BLaER1 treated with 17β-estradiol and CSF1 and Interleukin-3, amounts not matched to agents 10 nM and 100 nM (cell line): ENCODE results near the gene PTTG1IP.

Experiments used
- H3K27ac ChIP-seq, 11 experiments: shearing (Covaris generic); formaldehyde crosslinking; 2 replicates each; pipeline ENCODE4 v1.8.1; 2022
- H3K27me3 ChIP-seq, 11 experiments: shearing (Covaris generic); formaldehyde crosslinking; 2 replicates each; pipeline ENCODE4 v1.8.1; 2022
- H3K36me3 ChIP-seq, 11 experiments: shearing (Covaris generic); formaldehyde crosslinking; 2 replicates each; pipeline ENCODE4 v1.8.1; 2022
- H3K4me1 ChIP-seq, 10 experiments: shearing (Covaris generic); formaldehyde crosslinking; 2 replicates each; pipeline ENCODE4 v1.8.1; 2022
- H3K4me2 ChIP-seq, 11 experiments: shearing (Covaris generic); formaldehyde crosslinking; 2 replicates each; pipeline ENCODE4 v1.8.1; 2022
- H3K4me3 ChIP-seq, 10 experiments: shearing (Covaris generic); formaldehyde crosslinking; 2 replicates each; pipeline ENCODE4 v1.8.1; 2022
- H3K9ac ChIP-seq, 11 experiments: shearing (Covaris generic); formaldehyde crosslinking; 2 replicates each; pipeline ENCODE4 v1.8.1; 2022
- H3K9me3 ChIP-seq, 11 experiments: shearing (Covaris generic); formaldehyde crosslinking; replicated peaks in 1 of 11; 2 replicates each; pipeline ENCODE4 v1.8.1; 2022
- H4K20me1 ChIP-seq, 11 experiments: shearing (Covaris generic); formaldehyde crosslinking; 2 replicates each; pipeline ENCODE4 v1.8.1; 2022
- Cebpa-rat ChIP-seq, 11 experiments: shearing (Covaris generic); IDR thresholded peaks; 2 replicates each; pipeline ENCODE4 v1.8.1; 2022

Gene PTTG1IP

DNA sequence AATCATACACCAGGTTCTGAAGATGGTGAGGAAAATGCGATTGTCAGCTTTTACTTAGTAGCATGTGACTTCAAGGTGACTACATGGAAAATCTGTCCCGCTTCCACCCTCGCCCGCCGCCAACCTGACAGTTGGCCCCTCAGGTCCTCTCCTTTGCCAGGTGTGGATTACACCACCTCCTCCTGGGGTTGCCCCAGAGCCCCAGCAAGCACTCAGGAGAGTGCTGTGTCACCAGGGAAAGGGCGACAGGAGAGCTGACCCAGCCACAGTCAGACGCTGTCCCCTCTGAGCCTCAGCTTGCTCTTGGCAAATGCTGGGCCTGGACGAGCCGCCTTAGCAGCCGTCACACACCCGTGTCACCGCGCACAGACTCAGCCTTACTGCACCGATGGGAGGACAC is 17.9 kb downstream of the PTTG1IP start:
- peaks cover 52 to 91% (median 88%) of the 10 kb centered on the region in 10 experiments for H3K4me1 ChIP-seq
- peak overlapping the region in 10 of 11 experiments; percentile 33 to 88 (median 77); a peak in 20 of 22 replicates for H3K27ac ChIP-seq
- no peaks in the 10 kb centered on the region for H3K9me3 ChIP-seq
- 0 out of 22 replicates have a peak, but pooled peaks cover 0 to 4% (median 0%) of the 10 kb centered on the region in 11 experiments for H3K27me3 ChIP-seq
- H3K4me3 ChIP-seq: peak overlapping the region in 8 of 10 experiments; percentile 8 to 42 (median 28); a peak in 12 of 20 replicates
- H3K9ac ChIP-seq: peak overlapping the region in 10 of 11 experiments; percentile 26 to 77 (median 64); a peak in 19 of 22 replicates
- H3K36me3 ChIP-seq: peaks cover 57 to 98% (median 85%) of the 10 kb centered on the region in 11 experiments
- H3K4me2 ChIP-seq: peak overlapping the region; percentile 80 to 98 (median 92)
- TF ChIP-seq Cebpa-rat (IDR thresholded peaks at IDR 0.05): no peak
- peaks cover 87 to 100% (median 99%) of the 10 kb centered on the region in 11 experiments for H4K20me1 ChIP-seq

DNA sequence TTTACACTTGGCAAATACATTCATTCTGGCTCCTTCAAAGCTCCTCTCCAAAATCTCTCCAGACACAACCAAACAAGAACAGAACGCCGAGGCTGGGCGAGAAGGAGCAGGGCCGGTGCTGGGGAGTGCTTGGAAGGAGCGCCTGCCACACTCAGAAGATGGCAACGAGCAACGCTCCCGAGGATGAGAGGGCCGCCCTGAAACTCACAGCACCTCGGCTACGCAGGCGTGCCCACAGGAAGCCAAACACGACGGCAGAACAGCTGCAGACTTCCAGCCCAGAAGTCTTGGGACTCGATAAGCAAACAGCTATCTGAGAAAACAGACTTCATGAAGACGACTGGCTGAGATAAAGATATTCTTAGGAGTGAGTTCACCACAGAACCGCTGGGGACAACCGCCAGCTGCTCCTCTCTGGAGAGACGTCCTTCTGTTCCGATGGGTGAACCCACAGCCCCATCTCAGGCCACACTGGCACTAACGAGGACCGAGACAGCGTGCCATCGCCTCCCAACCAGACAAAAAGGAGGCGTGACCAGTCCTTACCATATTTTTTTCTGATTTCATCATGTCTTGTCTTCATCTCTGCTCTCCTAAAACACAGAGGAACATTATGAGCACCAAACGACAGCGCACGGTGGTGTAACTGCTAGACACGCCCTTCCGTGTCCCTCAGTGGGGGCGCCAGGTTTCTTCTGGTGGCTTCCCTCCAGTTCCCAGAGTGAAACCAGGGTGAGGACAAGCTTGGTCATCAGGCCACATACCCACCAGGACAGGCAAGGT is 18.6 kb downstream of the PTTG1IP start:
- peak overlapping the region; percentile 80 to 98 (median 92) for H3K4me2 ChIP-seq
- peaks cover 59 to 98% (median 95%) of the 10 kb centered on the region in 10 experiments for H3K4me1 ChIP-seq
- peak overlapping the region in 8 of 10 experiments; percentile 8 to 52 (median 26); a peak in 12 of 20 replicates for H3K4me3 ChIP-seq
- peaks cover 87 to 100% (median 99%) of the 10 kb centered on the region in 11 experiments for H4K20me1 ChIP-seq
- H3K36me3 ChIP-seq: peaks cover 59 to 98% (median 85%) of the 10 kb centered on the region in 11 experiments
- peak overlapping the region in 10 of 11 experiments; percentile 33 to 88 (median 77); a peak in 20 of 22 replicates for H3K27ac ChIP-seq
- no peaks in the 10 kb centered on the region for H3K9me3 ChIP-seq
- H3K27me3 ChIP-seq: 0 out of 22 replicates have a peak, but pooled peaks cover 0 to 4% (median 0%) of the 10 kb centered on the region in 11 experiments
- peak in 2 of 11 experiments; percentile 40 to 78; a peak in 4 of 22 replicates for TF ChIP-seq Cebpa-rat (IDR thresholded peaks at IDR 0.05)
- peak overlapping the region; percentile 9 to 77 (median 64); a peak in 19 of 22 replicates for H3K9ac ChIP-seq

DNA sequence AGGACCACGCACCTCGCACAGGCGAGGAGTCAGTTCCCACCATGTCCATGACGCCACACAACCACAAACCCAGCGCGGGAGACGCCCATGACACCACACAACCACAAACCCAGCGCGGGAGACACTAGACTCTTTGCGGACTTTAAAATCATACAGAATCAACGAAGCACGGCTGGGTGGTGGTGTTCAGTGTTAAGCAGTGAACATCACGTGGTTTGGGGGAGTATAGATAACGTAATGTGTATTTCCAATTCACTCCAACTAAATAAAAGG is 19.2 kb downstream of the PTTG1IP start:
- Histone ChIP-seq H3K9me3 (no peaks in the 10 kb centered on the region), H3K4me1 (peaks cover 65 to 100% (median 99%) of the 10 kb centered on the region in 10 experiments), H3K9ac (peak overlapping the region; percentile 9 to 77 (median 64); a peak in 18 of 22 replicates), H3K36me3 (peaks cover 59 to 98% (median 85%) of the 10 kb centered on the region in 11 experiments), H3K4me3 (peak overlapping the region in 7 of 10 experiments; percentile 2 to 52 (median 15); a peak in 10 of 20 replicates), H3K27me3 (0 out of 22 replicates have a peak, but pooled peaks cover 0 to 4% (median 0%) of the 10 kb centered on the region in 11 experiments), H4K20me1 (peaks cover 82 to 100% (median 97%) of the 10 kb centered on the region in 11 experiments), H3K27ac (peak overlapping the region in 10 of 11 experiments; percentile 31 to 88 (median 77); a peak in 20 of 22 replicates), H3K4me2 (peak overlapping the region; percentile 80 to 98 (median 92))
- no peak for TF ChIP-seq Cebpa-rat (IDR thresholded peaks at IDR 0.05)

DNA sequence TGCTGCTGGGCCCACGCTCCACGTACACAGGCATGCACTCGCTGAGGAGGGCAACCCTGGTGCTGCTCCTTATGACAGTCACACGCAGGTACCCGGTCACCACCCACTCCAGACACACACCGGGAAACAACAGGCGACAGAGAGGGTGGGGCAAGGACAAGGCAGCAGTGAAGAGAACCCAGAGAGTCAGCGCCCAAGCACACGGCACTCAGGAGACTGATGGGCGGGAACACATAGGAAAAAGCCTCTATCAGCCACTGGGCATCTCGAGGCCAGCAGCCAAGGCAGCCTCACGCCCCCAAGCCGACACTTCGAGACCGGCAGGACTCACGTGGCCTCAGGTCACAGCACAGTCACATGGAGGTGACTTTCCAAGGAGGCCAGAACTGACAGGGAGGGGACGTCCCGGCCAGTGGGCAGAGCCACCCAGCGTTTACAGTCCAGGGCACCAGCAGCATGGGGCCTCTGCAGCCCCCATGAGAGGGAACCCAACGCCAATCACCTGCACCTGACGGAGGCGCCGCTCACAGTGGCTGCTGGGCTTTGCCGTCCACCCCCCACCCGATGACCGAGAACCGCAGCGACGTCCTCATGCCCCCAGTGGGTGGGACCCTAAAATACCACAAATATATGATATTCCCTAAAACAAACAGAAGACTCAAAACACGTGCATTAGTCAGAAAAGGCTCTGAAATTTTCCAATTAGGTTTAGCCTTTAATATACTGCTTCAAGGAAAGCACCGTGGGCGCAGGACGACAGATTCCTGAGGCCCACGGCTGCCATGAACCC is 19.7 kb downstream of the PTTG1IP start:
- peaks cover 76 to 100% (median 96%) of the 10 kb centered on the region in 11 experiments for H4K20me1 ChIP-seq
- H3K4me2 ChIP-seq: peak overlapping the region; percentile 80 to 98 (median 92)
- H3K9me3 ChIP-seq: no peaks in the 10 kb centered on the region
- H3K4me1 ChIP-seq: peaks cover 70 to 99% (median 98%) of the 10 kb centered on the region in 10 experiments
- no peak for TF ChIP-seq Cebpa-rat (IDR thresholded peaks at IDR 0.05)
- H3K27me3 ChIP-seq: 0 out of 22 replicates have a peak, but pooled peaks cover 0 to 4% (median 0%) of the 10 kb centered on the region in 11 experiments
- peak overlapping the region in 7 of 10 experiments; percentile 2 to 52 (median 15); a peak in 10 of 20 replicates for H3K4me3 ChIP-seq
- peak overlapping the region; percentile 9 to 77 (median 64); a peak in 18 of 22 replicates for H3K9ac ChIP-seq
- peaks cover 59 to 98% (median 85%) of the 10 kb centered on the region in 11 experiments for H3K36me3 ChIP-seq
- H3K27ac ChIP-seq: peak overlapping the region in 10 of 11 experiments; percentile 31 to 88 (median 77); a peak in 20 of 22 replicates

DNA sequence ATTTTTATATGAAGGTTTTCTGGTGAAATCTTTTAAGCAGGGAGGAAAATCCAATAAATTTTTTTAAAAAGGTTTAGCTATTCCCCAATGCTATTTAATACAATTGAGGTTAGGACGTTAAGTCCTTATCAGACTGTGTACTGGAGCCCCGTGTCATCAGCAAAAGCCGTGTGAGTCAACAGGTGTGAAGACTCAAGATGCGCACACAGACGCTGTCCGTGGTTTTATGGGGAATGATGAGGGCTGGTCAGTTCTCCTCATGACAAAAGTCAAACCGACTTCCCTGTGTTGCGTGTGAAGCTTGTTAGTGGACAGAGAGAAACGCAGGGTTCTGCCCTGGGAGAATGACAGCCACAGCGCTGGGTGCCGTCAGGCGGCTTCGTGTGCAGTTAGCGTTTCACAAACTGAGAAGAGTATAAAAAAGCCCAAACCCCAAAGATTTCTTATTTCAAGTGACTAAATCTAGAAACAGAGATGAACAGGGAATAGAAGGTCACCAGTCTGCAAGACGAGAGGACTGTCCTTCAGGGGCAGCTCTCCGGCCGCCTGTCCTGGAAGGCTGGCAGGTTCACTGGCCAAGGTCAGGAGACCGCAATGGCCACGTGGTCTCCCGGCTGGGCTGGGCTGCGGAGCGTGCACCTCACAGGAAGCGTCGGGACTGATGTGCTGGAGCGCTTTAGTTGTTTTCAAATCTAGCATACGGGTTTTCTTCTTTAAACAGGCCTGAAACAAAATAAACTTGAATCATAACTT is 22.4 kb downstream of the PTTG1IP start:
- H4K20me1 ChIP-seq: peaks cover 49 to 97% (median 80%) of the 10 kb centered on the region in 11 experiments
- no peaks in the 10 kb centered on the region for H3K27me3 ChIP-seq
- peaks cover 82 to 99% (median 96%) of the 10 kb centered on the region in 10 experiments for H3K4me1 ChIP-seq
- TF ChIP-seq Cebpa-rat (IDR thresholded peaks at IDR 0.05): no peak
- no peaks in the 10 kb centered on the region for H3K9me3 ChIP-seq
- no peak overlapping the region for H3K4me3 ChIP-seq
- peaks cover 53 to 85% (median 71%) of the 10 kb centered on the region in 11 experiments for H3K36me3 ChIP-seq
- H3K4me2 ChIP-seq: peak overlapping the region; percentile 28 to 97 (median 72); a peak in 18 of 22 replicates
- H3K27ac ChIP-seq: no peak overlapping the region
- 0 out of 22 replicates have a peak overlapping the region, but pooled peaks of 1 of the 11 experiments have one; percentile 38 for H3K9ac ChIP-seq

DNA sequence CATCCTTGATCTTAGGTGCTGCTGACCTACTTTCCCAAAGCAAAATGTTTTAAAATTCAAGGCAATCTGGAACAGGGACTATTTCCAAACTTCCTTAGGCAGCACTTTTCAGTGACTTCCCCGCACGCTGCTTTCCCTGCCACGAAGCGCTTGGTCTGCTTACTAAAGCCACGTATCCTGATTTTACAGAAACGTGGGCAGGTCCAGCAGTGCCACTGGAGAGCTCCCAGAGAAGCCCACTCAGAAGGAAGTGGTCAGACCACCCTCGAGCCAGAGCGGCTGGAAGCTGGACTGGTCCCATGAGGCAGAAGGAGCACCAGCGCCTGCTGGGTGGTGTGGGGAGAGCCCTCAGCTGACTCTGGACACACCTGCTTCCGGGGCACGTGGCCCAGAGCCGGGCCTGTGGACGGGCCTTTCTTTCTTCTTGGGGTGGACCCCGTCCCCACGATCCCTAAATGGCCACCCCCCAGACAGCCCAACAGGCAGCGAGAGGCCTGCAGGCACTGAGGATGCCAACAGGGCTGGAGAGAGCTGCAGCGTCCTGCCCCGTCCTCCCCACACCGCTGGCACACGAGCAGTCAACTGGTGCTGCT is 23.2 kb downstream of the PTTG1IP start:
- TF ChIP-seq Cebpa-rat (IDR thresholded peaks at IDR 0.05): no peak
- peak overlapping the region in 6 of 11 experiments; percentile 9 to 63 (median 36); a peak in 6 of 22 replicates for H3K9ac ChIP-seq
- peak overlapping the region; percentile 28 to 97 (median 72) for H3K4me2 ChIP-seq
- H3K27me3 ChIP-seq: no peaks in the 10 kb centered on the region
- H3K36me3 ChIP-seq: peaks cover 53 to 78% (median 65%) of the 10 kb centered on the region in 11 experiments
- H3K4me1 ChIP-seq: peaks cover 82 to 99% (median 96%) of the 10 kb centered on the region in 10 experiments
- H4K20me1 ChIP-seq: peaks cover 42 to 89% (median 73%) of the 10 kb centered on the region in 11 experiments
- H3K9me3 ChIP-seq: no peaks in the 10 kb centered on the region
- no peak overlapping the region for H3K4me3 ChIP-seq
- peak overlapping the region in 5 of 11 experiments; percentile 1 to 49 (median 29); a peak in 6 of 22 replicates for H3K27ac ChIP-seq

DNA sequence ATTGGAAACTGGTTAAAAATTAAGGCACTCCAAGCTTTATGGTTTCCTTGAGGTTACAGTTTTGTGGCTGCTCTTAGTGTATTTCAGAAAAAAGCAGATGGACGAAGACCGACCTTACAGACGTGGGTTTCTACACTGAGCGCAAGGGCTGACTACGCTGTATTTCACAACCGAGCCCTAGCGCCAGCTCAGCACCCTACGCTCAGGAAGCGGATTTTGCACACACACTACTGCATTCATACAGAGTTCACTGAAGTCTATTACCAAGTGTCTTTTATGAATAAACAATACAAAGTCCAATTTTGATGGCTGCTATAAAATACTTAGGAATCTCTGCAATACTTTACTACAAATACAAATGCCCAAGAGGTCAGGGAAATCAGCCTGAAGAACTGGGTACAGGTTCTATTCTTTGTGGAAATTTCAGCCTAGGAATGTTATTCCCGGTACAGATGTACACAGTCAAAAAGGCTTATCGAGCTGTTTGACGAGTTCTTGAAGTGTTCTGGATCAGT is 23.8 kb downstream of the PTTG1IP start:
- Histone ChIP-seq H3K9me3 (no peaks in the 10 kb centered on the region), H3K27ac (peak overlapping the region in 3 of 11 experiments; percentile 1 to 38 (median 6); a peak in 4 of 22 replicates), H3K9ac (peak overlapping the region in 4 of 11 experiments; percentile 15 to 63 (median 42); a peak in 4 of 22 replicates), H4K20me1 (peaks cover 40 to 83% (median 66%) of the 10 kb centered on the region in 11 experiments), H3K36me3 (peaks cover 53 to 72% (median 65%) of the 10 kb centered on the region in 11 experiments), H3K4me1 (peaks cover 78 to 99% (median 95%) of the 10 kb centered on the region in 10 experiments), H3K4me2 (peak overlapping the region; percentile 28 to 97 (median 72); a peak in 21 of 22 replicates), H3K4me3 (no peak overlapping the region), H3K27me3 (no peaks in the 10 kb centered on the region)
- TF ChIP-seq Cebpa-rat (IDR thresholded peaks at IDR 0.05): 0 out of 22 replicates have a peak, but pooled peaks of 1 of the 11 experiments have one; percentile 19
